OCI-LY7 (cell line): ENCODE measurements around the gene PWWP2B. TPM values are rescaled to one million over a fixed set of nuclear protein-coding genes. Genes with fewer than 3 reads are reported as not detected.

ENCODE experiments used
- BruUV-seq: library from RNA; stranded (reverse); fragments of 400-500 nt; replicated peaks from 2 replicates; lab custom pipeline; 2021; lab: Mats Ljungman, UMichigan
- CTCF ChIA-PET: fragments of 300-600 bp; sonication (Branson Sonifier 250); formaldehyde crosslinking; loops from one replicate; lab custom pipeline; 2022; ENCODE audit warnings: antibody characterized with exemption; ENCODE audit not compliant: unreplicated experiment; lab: Charles Lee
- POLR2A ChIA-PET: fragments of 300-600 bp; sonication (Branson Sonifier 250); formaldehyde crosslinking; loops from one replicate; lab custom pipeline; 2022; ENCODE audit warnings: antibody characterized with exemption; lab: Charles Lee
- DNase-seq: peaks from one replicate; pipeline ENCODE4 v3.0.0-alpha.2; 2015; ENCODE audit warnings: low spot score
- H2AFZ ChIP-seq: fragments of 200-600 bp; sonication (generic), shearing (Covaris generic); 2 replicates; pipeline ENCODE4 v1.6.1; 2014; ENCODE audit warnings: mild to moderate bottlenecking, antibody characterized with exemption, low read length, moderate library complexity
- H3K27ac ChIP-seq: fragments of 200-600 bp; sonication (generic); 2 replicates; pipeline ENCODE4 v1.5.1; 2014; ENCODE audit warnings: mixed run types, low read depth, mild to moderate bottlenecking, moderate library complexity, low read length, inconsistent platforms; ENCODE audit not compliant: poor library complexity, severe bottlenecking
- H3K36me3 ChIP-seq: fragments of 200-600 bp; sonication (generic); 2 replicates; pipeline ENCODE4 v1.6.1; 2014; ENCODE audit warnings: mild to moderate bottlenecking, antibody characterized with exemption, low read length, moderate library complexity, mixed read lengths; ENCODE audit not compliant: insufficient read depth
- H3K4me1 ChIP-seq: fragments of 200-600 bp; sonication (generic); 2 replicates; pipeline ENCODE4 v1.5.1; 2014; ENCODE audit warnings: mild to moderate bottlenecking, low read length; ENCODE audit not compliant: insufficient read depth, poor library complexity, severe bottlenecking
- H3K4me2 ChIP-seq: fragments of 200-600 bp; sonication (generic); 2 replicates; pipeline ENCODE4 v1.6.1; 2014; ENCODE audit warnings: mild to moderate bottlenecking, low read length
- H3K4me3 ChIP-seq: fragments of 200-600 bp; sonication (generic); 2 replicates; pipeline ENCODE4 v1.5.1; 2014; ENCODE audit warnings: mild to moderate bottlenecking, low read depth, low read length; ENCODE audit not compliant: poor library complexity, severe bottlenecking
- H3K79me2 ChIP-seq: fragments of 200-600 bp; sonication (generic); 2 replicates; pipeline ENCODE4 v1.6.1; 2016; ENCODE audit warnings: low read depth, mild to moderate bottlenecking, low read length, moderate library complexity, mixed read lengths; ENCODE audit not compliant: insufficient read depth
- H3K9me2 ChIP-seq: fragments of 200-600 bp; sonication (generic); 2 replicates; pipeline ENCODE4 v1.6.1; 2016; ENCODE audit warnings: mild to moderate bottlenecking, low read length, mixed read lengths; ENCODE audit not compliant: insufficient read depth
- H3K9me3 ChIP-seq: fragments of 200-600 bp; sonication (generic); 2 replicates; pipeline ENCODE4 v1.6.1; 2014; ENCODE audit warnings: mild to moderate bottlenecking, mixed run types, low read length, mixed read lengths
- H4K20me1 ChIP-seq: fragments of 200-600 bp; sonication (generic); 2 replicates; pipeline ENCODE4 v1.6.1; 2014; ENCODE audit warnings: mild to moderate bottlenecking, antibody characterized with exemption, low read length, moderate library complexity, mixed read lengths; ENCODE audit not compliant: insufficient read depth
- CTCF ChIP-seq: fragments of 200-600 bp; sonication (generic); conservative IDR thresholded peaks from 2 replicates; pipeline ENCODE4 v1.5.1; 2014; ENCODE audit warnings: mild to moderate bottlenecking, antibody characterized with exemption, low read length, moderate library complexity, mixed read lengths
- EZH2phosphoT487 ChIP-seq: fragments of 200-600 bp; sonication (generic); IDR thresholded peaks from 2 replicates; pipeline ENCODE4 v1.6.1; 2018; ENCODE audit warnings: low read depth, borderline replicate concordance, mild to moderate bottlenecking, mixed run types, antibody characterized with exemption, low read length, moderate library complexity, mixed read lengths
- intact Hi-C: fragments of 100-400 bp; cut with micrococcal nuclease; formaldehyde crosslinking; loops from one replicate; pipeline ENCODE4 v1.10.0; 2022; ENCODE audit not compliant: unreplicated experiment
- total RNA-seq, 2 experiments: library from RNA; depleted of rRNA in 1 of 2; stranded (reverse); fragments of >200 nt in 1 of 2; shearing (Covaris generic) in 1 of 2; gene quantifications; 2 replicates each; pipeline ENCODE4 v1.2.3, GENCODE V29; 2014 to 2022

PWWP2B gene
- total RNA-seq, 2 experiments from 2014 or later, result 5.9 to 10.6 TPM

DNA sequence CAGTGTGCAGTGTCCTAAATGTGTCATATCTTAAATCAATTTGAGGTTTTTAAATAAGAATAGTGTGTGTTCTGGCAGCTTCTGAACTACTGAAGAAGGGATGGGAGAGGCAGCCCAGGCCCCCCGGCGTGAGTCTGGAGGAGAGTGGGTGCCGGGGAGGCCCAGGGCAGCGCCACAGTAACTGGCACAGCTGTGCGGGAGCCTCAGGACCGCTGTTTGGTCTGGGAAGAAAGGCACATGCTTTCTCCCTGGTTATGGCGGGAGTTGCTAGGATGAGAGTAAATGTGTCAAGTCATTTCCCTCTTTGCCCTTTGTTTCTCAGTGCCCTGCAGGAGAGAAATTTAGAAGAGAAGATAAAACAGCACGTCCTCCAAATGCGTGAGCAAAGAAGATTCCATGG is 31.9 kb upstream of the PWWP2B start:
- TF ChIP-seq CTCF (no peak), EZH2phosphoT487 (no peak)
- BruUV-seq, result no TSS peak
- no peaks in the 10 kb centered on the region for H4K20me1 ChIP-seq

GRCh38 chr10:132366006-132366405 is 31.0 kb upstream of the PWWP2B start:
- CTCF ChIA-PET, result no interaction called here
- Histone ChIP-seq H3K4me2 (no peak overlapping the region), H3K79me2 (no peaks in the 10 kb centered on the region), H3K4me3 (no peak overlapping the region), H3K36me3 (no peaks in the 10 kb centered on the region), H2AFZ (no peak overlapping the region), H4K20me1 (no peaks in the 10 kb centered on the region), H3K27ac (no peak overlapping the region), H3K4me1 (no peaks in the 10 kb centered on the region), H3K9me3 (no peaks in the 10 kb centered on the region), H3K9me2 (no peaks in the 10 kb centered on the region)
- TF ChIP-seq EZH2phosphoT487 (no peak), CTCF (no peak)
- POLR2A ChIA-PET, result no interaction called here
- DNase-seq, result no peak
- intact Hi-C loops, result no loop called here
- no TSS peak for BruUV-seq

More for the DNA sequence above, 31.9 kb upstream of the PWWP2B start:
- H3K4me2 ChIP-seq, result no peak overlapping the region
- no peak overlapping the region for H2AFZ ChIP-seq
- H3K79me2 ChIP-seq, result no peaks in the 10 kb centered on the region
- H3K9me2 ChIP-seq, result no peaks in the 10 kb centered on the region
- H3K9me3 ChIP-seq, result no peaks in the 10 kb centered on the region
- no peak overlapping the region for H3K4me3 ChIP-seq
- H3K4me1 ChIP-seq, result no peaks in the 10 kb centered on the region
- H3K27ac ChIP-seq, result no peak overlapping the region
- intact Hi-C loops, result no loop called here
- POLR2A ChIA-PET, result no interaction called here
- no peak for DNase-seq
- H3K36me3 ChIP-seq, result no peaks in the 10 kb centered on the region
- CTCF ChIA-PET, result no interaction called here

- no peaks in the 10 kb centered on the region for H3K36me3 ChIP-seq
- H3K4me3 ChIP-seq, result no peak overlapping the region
- H3K79me2 ChIP-seq, result no peaks in the 10 kb centered on the region
- BruUV-seq, result no TSS peak
- H2AFZ ChIP-seq, result no peak overlapping the region
- TF ChIP-seq CTCF, result no peak
- TF ChIP-seq EZH2phosphoT487, result no peak
- H4K20me1 ChIP-seq, result no peaks in the 10 kb centered on the region
- H3K9me2 ChIP-seq, result no peaks in the 10 kb centered on the region
- DNase-seq, result no peak
- ChIA-PET CTCF (no interaction called here), POLR2A (no interaction called here)
- no peak overlapping the region for H3K27ac ChIP-seq
- intact Hi-C loops, result no loop called here
- no peaks in the 10 kb centered on the region for H3K9me3 ChIP-seq
- no peak overlapping the region for H3K4me2 ChIP-seq
- no peaks in the 10 kb centered on the region for H3K4me1 ChIP-seq
These were observed 30.5 kb upstream of the PWWP2B start for GRCh38 chr10:132366499-132366898.
